OCI-LY3 (cell line): ENCODE results near the gene CCDC134.

Experiments
- H2AFZ ChIP-seq: fragments of 200-600, 300-600 bp; shearing (Covaris generic); 2 replicates; pipeline ENCODE4 v1.6.0; 2014; ENCODE audit warnings: antibody characterized with exemption, low read depth, low read length
- H3K27ac ChIP-seq: fragments of 200-600, 300-600 bp; sonication (generic); 2 replicates; pipeline ENCODE4 v1.5.1; 2014; ENCODE audit warnings: mild to moderate bottlenecking, low read length, moderate library complexity, mixed read lengths
- H3K27me3 ChIP-seq: fragments of 200-600, 300-600 bp; sonication (generic); 2 replicates; pipeline ENCODE4 v1.6.1; 2014; ENCODE audit warnings: low read depth, low read length, mixed read lengths
- H3K36me3 ChIP-seq: fragments of 200-600, 300-600 bp; sonication (generic); replicated peaks from 2 replicates; pipeline ENCODE3; 2014; ENCODE audit warnings: low read depth, low read length, mixed read lengths
- H3K4me1 ChIP-seq: fragments of 300-600, 200-600 bp; sonication (generic); 2 replicates; pipeline ENCODE4 v1.6.1; 2014; ENCODE audit warnings: low read length, mixed read lengths
- H3K4me2 ChIP-seq: fragments of 200-600, 300-600 bp; sonication (generic); 2 replicates; pipeline ENCODE4 v1.6.1; 2014; ENCODE audit warnings: low read length, mixed read lengths
- H3K4me3 ChIP-seq: fragments of 300-600, 200-600 bp; sonication (generic); 2 replicates; pipeline ENCODE4 v1.5.1; 2014; ENCODE audit warnings: antibody characterized with exemption, mild to moderate bottlenecking, low read length, moderate library complexity
- H3K79me2 ChIP-seq: fragments of 300-600, 200-600 bp; shearing (Covaris generic); 2 replicates; pipeline ENCODE4 v1.6.1; 2014; ENCODE audit warnings: mild to moderate bottlenecking, low read length, mixed read lengths
- H3K9ac ChIP-seq: fragments of 300-600, 200-600 bp; shearing (Covaris generic); 2 replicates; pipeline ENCODE4 v1.6.0; 2014; ENCODE audit warnings: mild to moderate bottlenecking, low read length, moderate library complexity
- H3K9me3 ChIP-seq: fragments of 200-600, 300-600 bp; shearing (Covaris generic); 2 replicates; pipeline ENCODE4 v1.6.1; 2014; ENCODE audit warnings: low read length, mixed read lengths; ENCODE audit not compliant: insufficient read depth
- H4K20me1 ChIP-seq: fragments of 200-600, 300-600 bp; sonication (generic); 2 replicates; pipeline ENCODE4 v1.6.1; 2016; ENCODE audit warnings: low read length, mixed read lengths; ENCODE audit not compliant: insufficient read depth
- CTCF ChIP-seq: fragments of 200-600, 300-600 bp; sonication (generic); IDR thresholded peaks from 2 replicates; pipeline ENCODE4 v1.5.1; 2014; ENCODE audit warnings: antibody characterized with exemption, low read length, low read depth
- EZH2phosphoT487 ChIP-seq: fragments of 200-600 bp; shearing (Covaris generic); IDR thresholded peaks from 2 replicates; pipeline ENCODE4 v1.6.1; 2018; ENCODE audit warnings: antibody characterized with exemption, mixed run types, low read depth

The CCDC134 gene

DNA sequence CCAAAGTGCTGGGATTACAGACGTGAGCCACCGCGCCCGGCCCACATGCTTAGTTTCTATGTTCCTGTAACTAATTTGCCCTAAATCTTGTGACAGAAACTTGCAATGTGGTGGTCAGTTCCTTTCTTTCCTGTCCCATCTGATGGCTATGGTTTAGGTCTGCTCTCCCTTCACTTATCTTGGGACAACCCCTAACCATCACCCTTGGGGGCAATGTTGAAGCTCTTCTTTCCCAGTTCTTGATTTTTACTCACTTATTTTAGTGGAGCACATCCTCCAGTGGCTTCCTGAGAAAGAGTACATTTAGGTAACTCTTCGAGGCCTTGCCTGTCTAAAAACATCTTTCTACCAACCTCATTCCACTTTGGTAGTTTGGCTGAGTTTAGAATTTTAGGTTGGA, 39.7 kb downstream of the CCDC134 start:
- TF ChIP-seq EZH2phosphoT487: no peak
- TF ChIP-seq CTCF: no peak
- Histone ChIP-seq H4K20me1 (peaks cover 95% of the 10 kb centered on the region), H3K9ac (no peak overlapping the region), H3K36me3 (peaks cover 76% of the 10 kb centered on the region), H3K4me2 (peak overlapping the region; percentile 4; the same call in 1 of the 2 replicates), H3K4me3 (no peak overlapping the region), H3K27ac (peak overlapping the region; percentile 38), H3K9me3 (no peaks in the 10 kb centered on the region), H3K79me2 (peaks cover 99% of the 10 kb centered on the region), H2AFZ (no peak overlapping the region), H3K4me1 (peaks cover 39% of the 10 kb centered on the region), H3K27me3 (no peaks in the 10 kb centered on the region)

DNA sequence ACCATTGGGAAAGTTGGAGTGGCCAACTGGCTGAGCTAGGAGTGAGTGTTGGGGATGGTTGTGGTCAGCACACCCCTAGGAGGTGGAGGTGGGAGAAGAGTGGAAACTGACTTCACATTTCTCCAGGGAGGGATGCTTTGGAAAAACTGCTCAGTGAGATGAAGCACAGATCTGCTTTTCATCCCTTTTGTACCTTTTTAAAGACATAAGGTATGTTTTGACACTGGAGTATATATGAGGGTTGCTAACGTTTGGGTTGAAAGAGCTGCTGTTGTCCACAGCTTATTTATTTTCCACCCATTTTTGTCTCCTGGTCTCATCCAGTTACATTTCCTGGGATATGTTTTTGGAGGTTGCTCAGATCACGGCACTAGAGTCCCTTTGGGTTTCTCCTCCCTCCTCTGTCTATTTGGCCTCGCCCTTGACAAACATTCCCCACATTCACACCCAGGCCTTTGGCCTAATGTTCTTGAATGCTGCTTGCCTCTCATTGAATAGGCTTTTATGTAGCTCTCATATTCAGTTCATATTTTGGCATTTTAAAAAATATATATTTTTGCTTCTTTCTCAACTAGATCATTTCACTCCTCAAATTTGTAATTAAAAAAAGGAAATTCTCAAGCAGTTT, 40.7 kb downstream of the CCDC134 start:
- TF ChIP-seq CTCF (no peak), EZH2phosphoT487 (no peak)
- Histone ChIP-seq H3K27me3 (no peaks in the 10 kb centered on the region), H3K9me3 (no peaks in the 10 kb centered on the region), H4K20me1 (peaks cover 96% of the 10 kb centered on the region), H3K4me1 (peaks cover 39% of the 10 kb centered on the region), H3K36me3 (peaks cover 76% of the 10 kb centered on the region), H3K4me2 (no peak overlapping the region), H3K9ac (no peak overlapping the region), H3K4me3 (no peak overlapping the region), H3K79me2 (peaks cover 99% of the 10 kb centered on the region), H2AFZ (no peak overlapping the region), H3K27ac (peak overlapping the region; percentile 38; the same call in 1 of the 2 replicates)

DNA sequence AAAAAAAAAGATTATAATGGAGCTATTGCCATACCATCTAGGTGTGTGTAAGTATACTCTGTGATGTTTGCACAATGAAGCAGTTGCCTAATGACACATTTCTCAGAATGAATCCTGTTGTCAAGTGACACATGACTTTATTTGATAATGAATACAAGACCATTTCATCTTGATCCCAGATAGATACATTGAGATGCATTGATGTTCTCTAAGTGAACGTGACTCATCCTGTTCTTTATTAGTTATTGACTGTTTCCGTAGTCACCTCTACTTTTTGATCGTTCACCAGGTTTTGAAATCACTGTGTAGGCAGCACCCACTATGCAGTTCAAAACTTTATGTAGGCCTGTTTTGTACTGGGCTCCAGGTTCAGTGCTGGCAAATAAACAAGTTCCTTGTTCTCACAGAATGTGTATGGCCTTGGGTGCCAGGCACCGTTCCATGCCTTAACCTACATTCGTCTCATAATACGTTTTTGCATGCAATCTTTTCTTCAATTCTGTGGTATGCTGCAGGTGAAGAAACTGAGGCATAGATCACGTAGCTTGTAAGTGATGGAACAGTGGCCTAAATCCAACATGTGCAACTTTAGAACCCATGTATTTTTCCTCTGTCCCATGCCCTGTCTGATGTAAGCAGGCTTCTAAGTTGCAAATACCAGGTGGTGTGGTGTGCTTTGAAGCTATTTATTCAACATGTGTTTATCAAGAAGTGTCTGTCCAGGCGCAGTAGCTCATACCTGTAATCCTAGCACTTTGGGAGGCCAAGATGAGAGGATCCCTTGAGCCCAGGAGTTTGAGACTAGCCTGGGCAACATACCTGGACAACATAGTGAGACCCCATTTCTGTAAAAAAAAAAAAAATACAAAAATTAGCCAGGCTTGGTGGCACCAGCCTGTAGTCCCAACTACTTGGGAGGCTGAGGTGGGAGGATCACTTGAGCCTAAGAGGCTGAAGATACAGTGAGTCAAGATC, 42.8 kb downstream of the CCDC134 start:
- H3K4me3 ChIP-seq: no peak overlapping the region
- H3K79me2 ChIP-seq: peaks cover 100% of the 10 kb centered on the region
- no peak overlapping the region for H3K4me2 ChIP-seq
- H4K20me1 ChIP-seq: peaks cover 97% of the 10 kb centered on the region
- peaks cover 34% of the 10 kb centered on the region for H3K4me1 ChIP-seq
- H3K27ac ChIP-seq: no peak overlapping the region
- TF ChIP-seq EZH2phosphoT487 (no peak), CTCF (no peak)
- peaks cover 75% of the 10 kb centered on the region for H3K36me3 ChIP-seq
- H3K9ac ChIP-seq: no peak overlapping the region
- H3K9me3 ChIP-seq: no peaks in the 10 kb centered on the region
- H3K27me3 ChIP-seq: no peaks in the 10 kb centered on the region
- no peak overlapping the region for H2AFZ ChIP-seq

GRCh38 chr22:41844036-41844435, 43.6 kb downstream of the CCDC134 start:
- Histone ChIP-seq H4K20me1 (peaks cover 96% of the 10 kb centered on the region), H3K4me2 (no peak overlapping the region), H3K36me3 (peaks cover 77% of the 10 kb centered on the region), H3K79me2 (peaks cover 100% of the 10 kb centered on the region), H3K27me3 (no peaks in the 10 kb centered on the region), H3K27ac (no peak overlapping the region), H3K9me3 (no peaks in the 10 kb centered on the region), H3K9ac (no peak overlapping the region), H2AFZ (no peak overlapping the region), H3K4me3 (no peak overlapping the region), H3K4me1 (peaks cover 30% of the 10 kb centered on the region)
- no peak for TF ChIP-seq CTCF
- TF ChIP-seq EZH2phosphoT487: no peak
